ENCODE measurements around the gene NFASC. TPM values are rescaled to one million over a fixed set of nuclear protein-coding genes. Genes with fewer than 3 reads are reported as not detected.

NFASC gene
- total and polyA plus RNA-seq, 12 donors = 4.8 to 76.7 (median 44.8) TPM

DNA sequence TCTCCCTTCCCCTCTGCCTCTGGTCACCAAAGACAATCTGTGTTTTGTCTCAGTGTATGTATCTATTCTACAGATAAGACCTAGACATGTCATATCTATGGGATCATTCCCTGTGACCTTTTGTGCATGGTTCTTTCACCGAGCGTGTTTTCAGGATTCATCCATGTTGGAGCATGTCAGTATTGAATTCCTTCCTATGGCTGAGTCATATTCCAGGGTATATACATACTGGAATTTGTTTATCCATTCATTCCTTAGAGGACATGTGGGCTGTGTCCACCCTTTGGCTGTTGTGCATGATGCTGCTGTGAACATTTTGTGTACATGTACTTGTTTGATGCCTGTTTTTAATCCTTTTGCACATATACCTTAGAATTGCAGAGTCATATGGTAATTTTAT lies 69.9 kb downstream of the NFASC start:
- no peak for DNase-seq
- Histone ChIP-seq H3K4me3 (no peak overlapping the region), H3K27me3 (no peaks in the 10 kb centered on the region), H3K36me3 (replicated peaks in 1 of 2) (no peaks in the 10 kb centered on the region), H3K27ac (no peak overlapping the region), H3K9me3 (replicated peaks in 1 of 3) (no peaks in the 10 kb centered on the region), H3K4me1 (replicated peaks in 1 of 2) (peaks cover 0 to 6% of the 10 kb centered on the region in 2 donors)
- 64 to 96% (median 79%) methylated on average over 2 of the region's 2 CpGs for WGBS, 4 donors
- TF ChIP-seq, protein P1, sequence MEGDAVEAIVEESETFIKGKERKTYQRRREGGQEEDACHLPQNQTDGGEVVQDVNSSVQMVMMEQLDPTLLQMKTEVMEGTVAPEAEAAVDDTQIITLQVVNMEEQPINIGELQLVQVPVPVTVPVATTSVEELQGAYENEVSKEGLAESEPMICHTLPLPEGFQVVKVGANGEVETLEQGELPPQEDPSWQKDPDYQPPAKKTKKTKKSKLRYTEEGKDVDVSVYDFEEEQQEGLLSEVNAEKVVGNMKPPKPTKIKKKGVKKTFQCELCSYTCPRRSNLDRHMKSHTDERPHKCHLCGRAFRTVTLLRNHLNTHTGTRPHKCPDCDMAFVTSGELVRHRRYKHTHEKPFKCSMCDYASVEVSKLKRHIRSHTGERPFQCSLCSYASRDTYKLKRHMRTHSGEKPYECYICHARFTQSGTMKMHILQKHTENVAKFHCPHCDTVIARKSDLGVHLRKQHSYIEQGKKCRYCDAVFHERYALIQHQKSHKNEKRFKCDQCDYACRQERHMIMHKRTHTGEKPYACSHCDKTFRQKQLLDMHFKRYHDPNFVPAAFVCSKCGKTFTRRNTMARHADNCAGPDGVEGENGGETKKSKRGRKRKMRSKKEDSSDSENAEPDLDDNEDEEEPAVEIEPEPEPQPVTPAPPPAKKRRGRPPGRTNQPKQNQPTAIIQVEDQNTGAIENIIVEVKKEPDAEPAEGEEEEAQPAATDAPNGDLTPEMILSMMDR (IDR thresholded peaks at IDR 0.05) = no peak
- TF ChIP-seq POLR2A (IDR thresholded peaks at IDR 0.05) = no peak
- intact Hi-C loops (cut with DNase I) = no loop called here

DNA sequence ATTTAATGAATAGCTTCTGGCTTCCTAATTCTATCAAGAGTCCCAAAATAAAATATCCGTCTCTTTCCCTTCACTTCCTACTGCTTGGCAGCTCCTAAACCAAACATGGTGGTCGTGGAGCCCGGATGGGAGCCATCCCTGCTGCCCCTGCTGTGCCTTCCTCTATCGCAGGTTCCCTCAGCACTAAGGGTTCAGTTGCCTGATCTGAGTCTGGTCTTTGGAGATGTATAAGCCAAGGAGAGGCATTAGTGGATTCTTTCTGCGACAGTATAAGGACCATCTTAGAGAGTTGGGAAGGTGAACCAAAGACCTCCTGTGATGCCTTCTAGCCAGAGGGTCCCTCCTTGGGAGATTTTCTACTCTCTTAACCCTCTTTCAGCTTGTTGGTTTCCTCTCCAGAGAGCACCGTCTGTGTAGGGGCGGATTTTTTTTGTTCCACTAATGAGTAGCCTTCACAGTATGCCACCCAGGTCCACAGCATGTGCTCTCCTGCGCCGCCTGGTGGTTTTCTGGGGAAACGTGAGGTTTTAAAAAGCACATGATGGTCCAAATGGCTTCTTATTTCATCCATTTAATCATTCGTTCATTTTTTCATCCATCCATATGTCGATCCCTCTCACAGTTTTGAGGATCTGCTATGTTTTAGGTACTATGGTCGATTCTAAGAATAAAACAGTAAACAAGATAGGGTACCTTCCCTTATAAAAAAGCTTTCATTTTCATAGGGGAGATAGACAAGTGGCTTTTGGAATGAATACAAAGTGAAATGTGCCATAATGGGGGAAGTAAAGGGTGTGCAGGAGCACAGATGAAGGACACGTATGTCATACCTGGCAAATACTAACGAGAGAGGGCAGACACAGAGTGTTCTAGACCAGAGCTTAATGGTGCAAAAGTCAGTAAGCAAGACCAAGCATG lies 71.0 kb downstream of the NFASC start:
- peak; percentile 55 to 91 (median 73) for DNase-seq
- TF ChIP-seq, protein P1 (IDR thresholded peaks at IDR 0.05) = peak; percentile 84 to 92 (median 89)
- no peak for TF ChIP-seq POLR2A (IDR thresholded peaks at IDR 0.05)
- Histone ChIP-seq H3K27ac (no peak overlapping the region), H3K27me3 (no peaks in the 10 kb centered on the region), H3K9me3 (replicated peaks in 1 of 3) (no peaks in the 10 kb centered on the region), H3K36me3 (replicated peaks in 1 of 2) (no peaks in the 10 kb centered on the region), H3K4me3 (no peak overlapping the region), H3K4me1 (replicated peaks in 1 of 2) (peaks cover 0 to 6% of the 10 kb centered on the region in 2 donors)
- WGBS, 4 donors = 30 to 33% (median 31%) methylated on average over 15 of the region's 15 CpGs
- intact Hi-C loops (cut with DNase I) = loop anchor here in 1 of 2 donors (2.0 kb wide), 1 partner anchor 133 kb away; no protein-coding TSS in a partner anchor

DNA sequence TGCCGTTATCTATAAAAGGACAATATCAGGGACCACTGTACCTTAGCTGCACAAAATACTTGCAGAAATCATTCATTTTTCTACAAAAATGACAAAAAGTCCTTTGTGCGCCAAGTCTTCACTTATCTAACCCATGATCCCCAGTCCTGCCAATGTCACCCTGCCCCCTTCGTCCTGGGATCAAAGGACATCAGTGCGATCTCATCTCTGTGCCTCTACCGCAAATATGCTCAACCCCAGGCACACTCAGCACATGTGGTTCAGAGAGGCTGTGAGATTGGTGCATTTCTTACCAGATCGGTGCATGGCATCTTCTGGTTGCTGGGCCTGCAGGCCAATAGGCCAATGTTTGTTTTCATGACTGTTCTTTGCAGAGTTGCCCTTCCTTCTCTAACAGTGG lies 72.8 kb downstream of the NFASC start:
- H3K27ac ChIP-seq = no peak overlapping the region
- intact Hi-C loops (cut with DNase I) = loop anchor here in 1 of 2 donors (2.0 kb wide), 1 partner anchor 135 kb away; no protein-coding TSS in a partner anchor
- WGBS, 4 donors = 77 to 88% (median 83%) methylated on average over 6 of the region's 6 CpGs
- no peaks in the 10 kb centered on the region for H3K9me3 ChIP-seq (replicated peaks in 1 of 3)
- no peak for DNase-seq
- H3K4me1 ChIP-seq (replicated peaks in 1 of 2) = peaks cover 0 to 6% of the 10 kb centered on the region in 2 donors
- no peaks in the 10 kb centered on the region for H3K27me3 ChIP-seq
- no peak for TF ChIP-seq POLR2A (IDR thresholded peaks at IDR 0.05)
- TF ChIP-seq, protein P1 (IDR thresholded peaks at IDR 0.05) = no peak
- H3K4me3 ChIP-seq = no peak overlapping the region
- H3K36me3 ChIP-seq (replicated peaks in 1 of 2) = no peaks in the 10 kb centered on the region

DNA sequence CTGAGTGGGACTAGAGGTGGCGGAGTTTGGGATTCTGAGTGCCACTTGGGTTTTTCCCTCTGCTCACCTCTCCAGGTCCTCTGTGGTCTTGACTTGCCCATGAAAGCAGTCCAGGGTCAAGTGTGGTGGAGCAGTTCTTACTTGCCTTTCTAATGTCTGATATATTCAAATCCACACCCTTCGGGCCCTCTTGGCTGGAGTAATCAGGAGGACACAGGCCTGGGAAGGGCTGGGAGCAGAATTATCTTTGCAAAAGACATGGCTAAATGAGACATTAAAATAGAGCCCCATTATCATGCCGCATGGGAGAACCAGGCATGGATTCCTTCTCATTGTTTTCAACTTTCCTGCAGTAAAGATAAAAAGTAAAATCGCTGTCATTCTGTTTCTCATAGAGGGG lies 74.0 kb downstream of the NFASC start:
- Histone ChIP-seq H3K4me1 (replicated peaks in 1 of 2) (peaks cover 0 to 6% of the 10 kb centered on the region in 2 donors), H3K4me3 (no peak overlapping the region), H3K27me3 (no peaks in the 10 kb centered on the region), H3K27ac (no peak overlapping the region), H3K9me3 (replicated peaks in 1 of 3) (no peaks in the 10 kb centered on the region), H3K36me3 (replicated peaks in 1 of 2) (no peaks in the 10 kb centered on the region)
- TF ChIP-seq, protein P1 (IDR thresholded peaks at IDR 0.05) = no peak
- TF ChIP-seq POLR2A (IDR thresholded peaks at IDR 0.05) = no peak
- intact Hi-C loops (cut with DNase I) = no loop called here
- 86 to 97% (median 92%) methylated on average over 4 of the region's 4 CpGs for WGBS, 4 donors
- no peak for DNase-seq

Data from adrenal gland (tissue), 12 donors.